GM19452 (cell line): ENCODE measurements around the gene TBC1D3G.
"Not testable (repeated sequence)": the region's sequence is repeated elsewhere in the genome, so short reads cannot be mapped to it uniquely, and the experiment has no call there.

Experiments used
- ATAC-seq: cut with Tn5 transposase; IDR thresholded peaks from one replicate; pipeline ENCODE4 v1.9.1; 2021; ENCODE audit not compliant: unreplicated experiment

TBC1D3G gene

DNA sequence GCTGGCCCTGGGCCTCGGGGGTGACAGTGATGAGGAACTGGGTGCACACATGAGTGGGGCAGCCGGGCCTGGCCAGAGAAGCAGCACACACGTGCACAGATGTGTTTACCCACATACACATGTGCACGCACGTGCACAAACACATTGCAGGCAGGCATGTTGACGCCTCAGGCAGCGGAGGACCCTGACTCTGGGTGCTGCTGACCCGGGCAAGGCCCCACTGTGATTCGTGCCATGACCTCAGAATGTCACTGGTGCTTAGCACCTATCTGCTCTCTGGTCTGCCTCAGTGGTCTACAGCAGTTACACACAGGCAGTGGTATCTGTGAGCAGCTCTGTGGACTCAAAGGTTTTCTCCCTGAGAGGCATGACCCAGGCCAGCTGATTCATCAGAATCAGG lies at the start of gene TBC1D3G:
TSS of gene TBC1D3G (plus strand) at position 301 of the 400 bp plus-strand sequence. CDS start 1,528 bp downstream, outside the sequence.
- not testable (repeated sequence) for ATAC-seq

GRCh38 chr17:36283256-36283655 lies 40.4 kb upstream of the TBC1D3G start:
- not testable (repeated sequence) for ATAC-seq

DNA sequence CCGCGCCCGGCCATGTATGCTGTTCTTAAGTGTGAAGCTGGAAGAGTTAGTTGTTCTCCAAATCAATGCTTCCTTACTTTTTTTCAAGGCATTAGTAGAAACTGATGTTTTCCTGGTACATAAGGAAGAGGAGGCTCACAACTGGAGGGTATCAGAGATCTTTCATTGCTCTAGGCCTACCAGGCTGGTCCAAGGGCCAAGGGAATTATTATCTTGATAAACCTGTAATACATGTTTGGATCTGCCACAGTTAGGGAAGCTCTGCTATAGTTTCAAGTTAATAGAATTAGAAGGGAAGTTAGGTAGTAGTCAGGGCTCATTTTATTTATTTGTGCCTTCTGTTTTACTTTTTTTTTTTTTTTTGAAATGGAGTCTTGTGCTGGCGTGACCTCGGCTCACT lies 39.5 kb upstream of the TBC1D3G start:
- not testable (repeated sequence) for ATAC-seq

DNA sequence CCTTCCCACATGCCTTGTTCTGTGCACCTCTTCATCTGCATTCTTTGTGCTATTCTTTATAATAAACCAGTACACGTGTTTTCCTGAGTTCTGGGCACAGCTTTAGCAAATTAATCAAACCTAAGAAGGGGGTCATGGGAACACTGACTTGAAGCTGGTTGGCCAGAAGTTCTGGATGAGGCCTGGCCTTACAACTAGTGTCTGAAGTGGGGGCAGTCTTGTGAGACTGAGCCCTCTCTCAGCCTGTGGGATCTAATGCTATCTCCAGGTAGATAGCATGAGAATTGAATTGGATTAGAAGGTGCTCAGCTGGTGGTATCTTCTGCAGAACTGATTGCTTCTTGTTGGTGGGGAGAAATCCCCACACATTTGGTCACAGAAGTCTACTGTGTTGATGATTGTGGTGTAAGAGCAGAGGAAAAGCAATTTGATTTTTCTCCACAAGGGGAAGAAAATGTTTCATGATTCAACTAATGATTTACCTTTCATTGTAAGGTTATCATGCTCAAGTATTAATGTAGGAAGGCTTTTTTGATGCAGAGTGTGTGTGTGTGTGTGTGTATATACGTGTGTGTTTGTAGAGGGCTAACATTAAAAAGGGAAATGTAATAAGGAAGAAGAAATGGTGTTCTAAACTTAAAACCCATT lies 33.6 kb upstream of the TBC1D3G start:
- ATAC-seq, result not testable (repeated sequence)

GRCh38 chr17:36295161-36295560 lies 28.5 kb upstream of the TBC1D3G start:
- ATAC-seq, result not testable (repeated sequence)

DNA sequence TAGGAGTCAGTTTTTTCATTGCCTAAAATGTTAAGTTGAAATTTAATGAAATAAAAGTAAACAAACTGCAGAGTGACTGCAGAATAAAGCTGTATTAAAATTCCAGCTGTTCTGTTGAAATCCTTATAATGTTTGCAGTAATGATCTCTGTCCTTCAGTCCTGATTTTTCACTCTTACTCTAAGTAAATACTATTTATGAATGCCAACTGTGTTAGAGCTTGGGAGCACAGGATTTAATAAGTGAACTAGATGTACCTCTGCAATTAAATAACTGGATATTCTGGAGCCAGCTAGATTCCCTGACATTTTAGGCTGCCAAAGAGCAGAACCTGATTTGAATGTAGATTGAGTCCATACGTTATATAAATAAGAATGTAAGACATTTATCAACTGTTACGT lies 7.9 kb upstream of the TBC1D3G start:
- not testable (repeated sequence) for ATAC-seq

DNA sequence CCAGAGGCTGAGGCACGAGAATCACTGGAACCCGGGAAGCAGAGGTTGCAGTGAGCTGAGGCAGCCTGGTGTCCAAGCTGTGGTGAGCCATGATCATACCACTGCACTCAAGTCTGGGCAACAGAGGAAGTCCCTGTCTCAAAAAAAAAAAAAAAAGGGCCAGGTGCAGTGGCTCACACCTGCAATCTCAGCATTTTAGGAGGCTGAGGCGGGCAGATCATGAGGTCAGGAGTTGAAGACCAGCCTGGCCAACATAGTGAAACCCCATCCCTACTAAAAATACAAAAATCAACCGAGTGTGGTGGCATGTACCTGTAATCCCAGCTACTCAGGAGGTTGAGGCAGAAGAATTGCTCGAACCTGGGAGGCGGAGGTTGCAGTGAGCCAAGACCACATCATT lies 38.8 kb downstream of the TBC1D3G start:
- not testable (repeated sequence) for ATAC-seq

DNA sequence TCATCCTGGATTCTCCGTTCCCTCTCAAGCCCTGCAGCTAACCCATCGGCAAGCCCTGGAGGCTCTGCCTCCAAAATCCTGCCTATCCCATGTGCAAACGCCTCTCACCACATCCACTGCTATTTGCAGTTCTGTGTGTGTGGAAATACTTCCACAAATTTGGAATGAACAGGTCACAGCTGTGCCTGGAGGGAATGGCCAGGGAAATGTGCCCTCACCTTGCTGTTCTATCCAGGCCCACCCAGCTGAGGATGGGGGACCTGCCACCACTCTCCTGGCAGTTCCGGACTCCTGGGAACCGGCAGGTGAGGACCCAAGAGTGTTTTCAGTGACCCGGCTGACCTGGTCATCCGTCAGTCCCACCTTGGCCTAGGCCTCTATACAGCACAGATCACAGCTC lies 52.3 kb downstream of the TBC1D3G start:
- ATAC-seq, result not testable (repeated sequence)
